GM19372 (cell line): Measurements from ENCODE around the gene VWA7.

ENCODE experiments used
- ATAC-seq: cut with Tn5 transposase; IDR thresholded peaks from one replicate; pipeline ENCODE4 v1.9.1; 2021; ENCODE audit warnings: mild to moderate bottlenecking, low read depth, moderate library complexity; ENCODE audit not compliant: unreplicated experiment

The VWA7 gene

GRCh38 chr6:31779908-31780307 is 2.8 kb upstream of the VWA7 start:
- ATAC-seq, result no peak

DNA sequence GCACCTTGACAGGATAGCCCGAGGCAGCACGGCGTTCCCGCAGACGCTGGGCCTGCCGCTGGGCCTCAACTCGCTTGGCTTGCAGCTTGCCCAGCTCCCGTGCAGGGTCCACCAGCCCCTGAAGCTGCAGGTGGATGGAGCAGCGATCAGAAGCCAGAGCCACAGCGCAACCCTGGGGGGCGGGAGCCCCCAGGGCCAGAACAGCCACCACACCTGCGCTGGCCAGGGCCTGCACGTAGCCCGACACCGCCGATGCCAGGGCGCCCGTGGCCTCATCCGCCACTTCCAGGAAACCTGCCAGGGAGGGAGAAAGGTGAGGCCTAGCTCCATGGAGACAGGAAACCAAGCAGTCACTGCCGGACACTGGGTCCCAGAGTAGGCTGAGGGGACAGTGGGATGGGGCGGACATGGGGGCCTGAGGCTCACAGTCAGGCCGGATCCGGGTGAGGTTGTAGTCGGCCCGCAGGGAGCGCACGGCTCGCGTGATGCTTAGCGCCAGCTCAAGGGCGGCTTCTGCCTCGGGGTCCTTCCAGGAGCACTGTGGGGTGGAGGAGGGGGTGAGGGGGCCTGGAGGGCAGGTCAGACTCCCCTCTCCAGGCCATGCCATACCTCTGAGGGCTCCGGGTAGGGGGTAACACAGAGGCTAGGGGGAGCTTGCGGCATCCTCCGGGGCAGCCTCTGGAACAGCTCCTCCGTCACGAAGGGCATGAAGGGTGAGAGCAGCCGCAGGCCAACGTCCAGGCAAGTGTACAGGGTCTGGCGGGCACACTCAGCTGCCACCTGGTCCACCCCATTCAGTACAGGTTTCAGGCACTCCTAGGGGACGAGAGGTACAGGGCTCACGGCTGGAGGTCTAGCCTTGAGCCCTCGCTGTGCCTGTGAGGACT is 2.1 kb upstream of the VWA7 start:
- ATAC-seq, result no peak

DNA sequence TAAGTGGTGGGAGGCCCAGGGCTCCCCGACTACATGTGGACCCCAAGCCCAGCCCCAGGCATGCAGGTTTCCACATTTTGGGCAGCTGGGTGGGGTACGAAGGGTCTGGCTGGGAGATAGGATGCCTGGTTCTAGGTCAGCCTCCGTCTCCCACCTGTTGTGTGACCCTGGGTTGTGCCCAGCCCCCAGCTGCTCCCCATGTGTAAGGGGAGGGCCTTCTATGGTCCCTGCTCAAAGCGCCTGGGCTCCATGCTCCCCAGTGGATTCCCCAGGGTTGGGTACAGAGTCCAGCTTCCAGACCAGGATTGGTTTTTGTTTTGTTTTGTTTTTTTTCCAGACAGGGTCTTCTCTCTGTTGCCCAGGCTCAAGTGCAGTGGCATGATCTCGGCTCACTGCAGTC is 1.1 kb upstream of the VWA7 start:
- no peak for ATAC-seq

GRCh38 chr6:31777667-31778050 is 531 bp upstream of the VWA7 start:
- ATAC-seq, result no peak

GRCh38 chr6:31776485-31776988 is 591 bp downstream of the VWA7 start:
- ATAC-seq, result no peak

- no peak for ATAC-seq
Measured at GRCh38 chr6:31775633-31776484, 1.3 kb downstream of the VWA7 start.

DNA sequence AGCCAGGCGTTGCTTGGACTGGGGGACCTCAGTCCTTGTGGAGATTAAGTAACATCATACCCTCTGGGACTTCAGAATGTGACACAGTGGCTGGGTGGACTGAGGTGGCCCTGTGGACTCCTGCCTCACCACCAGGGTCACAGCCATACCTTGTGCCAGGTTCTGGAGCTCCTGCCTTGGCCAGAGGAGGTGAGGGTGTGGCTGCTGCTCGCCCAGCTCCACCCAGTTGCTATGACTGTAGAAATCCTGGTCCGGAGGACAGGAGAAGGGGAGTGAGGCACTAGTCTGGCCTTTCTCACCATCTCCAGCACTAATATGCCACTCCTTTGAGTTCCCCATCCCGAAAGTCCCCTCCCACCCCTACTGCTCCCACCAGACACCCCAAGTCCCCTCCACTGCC is 1.9 kb downstream of the VWA7 start:
- no peak for ATAC-seq

DNA sequence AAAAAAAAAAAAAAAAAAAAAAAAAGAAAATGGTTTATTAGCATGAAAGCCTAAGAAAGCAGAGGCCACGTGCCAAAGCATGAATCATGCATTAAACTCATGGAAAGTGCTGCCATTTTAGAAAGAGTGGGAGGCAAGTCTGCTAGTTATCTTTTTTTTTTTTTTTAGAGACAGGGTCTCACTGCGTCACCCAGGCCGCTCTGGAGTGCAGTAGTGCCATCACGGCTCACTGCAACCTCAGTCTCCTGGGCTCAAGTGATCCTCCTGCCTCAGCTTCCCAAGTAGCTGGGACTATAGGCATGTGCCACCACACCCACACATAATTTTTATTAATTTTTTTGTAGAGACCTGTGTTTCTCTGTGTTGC is 5.2 kb downstream of the VWA7 start:
- no peak for ATAC-seq

- ATAC-seq, result no peak
Measured at GRCh38 chr6:31770860-31771259, 6.3 kb downstream of the VWA7 start.

DNA sequence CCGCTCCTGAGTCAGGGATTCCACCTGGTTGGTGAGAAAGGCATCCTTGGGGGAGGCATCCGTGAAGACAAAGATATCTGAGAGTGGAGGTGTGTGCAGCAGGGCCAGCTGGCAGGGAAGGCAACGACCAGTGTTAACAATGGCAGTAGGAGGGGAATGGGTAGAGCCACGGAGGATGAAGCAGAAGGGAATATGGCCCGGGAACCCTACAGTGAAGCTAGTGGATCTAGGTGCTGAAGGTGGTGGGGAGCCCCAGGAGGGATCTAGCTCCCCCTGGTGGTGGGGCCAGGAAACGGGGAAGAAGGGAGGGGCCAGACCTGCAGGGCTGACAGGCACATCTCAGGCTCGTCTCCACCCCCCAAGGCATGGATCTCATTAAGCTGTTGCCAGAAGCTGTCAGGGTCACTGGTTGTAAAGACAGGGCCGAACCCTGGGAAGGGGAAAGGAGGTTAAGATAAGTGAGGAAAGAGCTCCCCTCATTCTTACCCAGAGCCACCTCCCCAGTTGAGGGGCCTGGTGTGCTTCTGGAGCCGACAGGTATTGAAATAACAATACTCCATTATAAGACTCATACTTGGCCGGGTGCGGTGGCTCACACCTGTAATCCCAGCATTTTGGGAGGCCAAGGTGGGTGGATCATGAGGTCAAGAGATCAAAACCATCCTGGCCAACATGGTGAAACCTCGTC is 7.3 kb downstream of the VWA7 start:
- no peak for ATAC-seq

DNA sequence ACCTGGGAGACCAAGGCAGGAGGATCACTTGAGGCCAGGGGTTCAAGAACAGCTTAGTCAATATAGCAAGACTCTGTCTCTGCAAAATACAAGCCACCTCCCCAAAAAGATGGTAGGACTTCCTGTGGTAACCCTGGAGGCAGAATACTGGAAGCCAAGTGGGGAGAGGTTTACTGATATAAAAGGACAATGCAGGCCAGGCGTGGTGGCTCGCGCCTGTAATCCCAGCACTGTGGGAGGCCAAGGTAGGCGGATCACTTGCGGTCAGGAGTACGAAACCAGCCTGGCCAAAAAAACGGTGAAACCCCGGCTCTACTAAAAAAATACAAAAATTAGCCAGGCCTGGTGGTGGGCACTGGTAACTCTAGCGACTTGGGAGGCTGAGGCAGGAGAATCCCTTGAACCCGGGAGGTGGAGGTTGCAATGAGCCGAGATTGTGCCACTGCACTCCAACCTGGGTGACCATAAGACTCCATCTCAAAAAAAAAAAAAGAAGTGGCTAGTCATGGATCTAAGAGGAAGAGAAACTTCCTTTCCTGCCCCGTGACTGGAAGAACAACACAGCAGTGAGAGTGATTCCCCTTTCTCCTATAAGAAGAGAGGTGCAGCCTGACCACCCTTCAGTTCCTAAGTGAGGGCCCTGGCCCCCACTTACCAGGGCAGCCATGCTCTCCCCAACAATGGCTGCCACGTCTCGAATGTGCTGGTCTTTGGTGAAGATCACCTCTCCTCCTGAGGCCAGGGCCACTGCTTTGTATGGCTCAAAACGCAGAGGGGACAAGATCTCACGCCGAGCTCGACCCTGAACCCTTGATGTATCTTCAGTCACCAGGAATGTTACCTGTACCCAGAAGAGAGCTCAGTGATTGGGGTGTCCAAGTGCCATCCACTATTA is 8.5 kb downstream of the VWA7 start:
- ATAC-seq, result no peak

DNA sequence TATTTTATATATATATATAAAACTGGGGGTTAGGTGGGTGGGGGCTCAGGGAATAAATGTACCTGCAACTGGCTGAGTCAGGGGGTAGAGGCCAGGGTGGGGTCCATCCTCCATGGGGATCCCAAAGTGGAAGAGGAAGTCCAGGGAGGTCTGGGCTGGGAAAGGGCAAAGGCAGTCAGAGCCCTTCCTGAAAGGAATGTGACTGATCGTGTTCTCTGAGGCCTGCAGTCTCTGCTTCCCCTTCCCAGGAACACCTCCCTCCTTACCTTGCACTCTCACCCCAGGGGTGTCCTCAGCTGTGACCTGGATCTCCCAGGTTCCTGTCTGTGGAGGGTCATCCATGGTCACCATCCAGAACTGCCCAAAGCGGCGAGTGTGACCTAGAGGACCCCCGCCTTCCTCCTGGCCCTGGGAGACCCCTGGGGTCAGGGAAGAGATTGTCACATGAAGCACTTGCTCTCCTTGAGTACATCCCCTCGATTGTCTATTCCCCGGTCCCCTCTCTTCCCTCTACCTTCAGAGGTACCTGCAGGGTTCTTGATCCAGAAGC is 10.0 kb downstream of the VWA7 start:
- no peak for ATAC-seq

DNA sequence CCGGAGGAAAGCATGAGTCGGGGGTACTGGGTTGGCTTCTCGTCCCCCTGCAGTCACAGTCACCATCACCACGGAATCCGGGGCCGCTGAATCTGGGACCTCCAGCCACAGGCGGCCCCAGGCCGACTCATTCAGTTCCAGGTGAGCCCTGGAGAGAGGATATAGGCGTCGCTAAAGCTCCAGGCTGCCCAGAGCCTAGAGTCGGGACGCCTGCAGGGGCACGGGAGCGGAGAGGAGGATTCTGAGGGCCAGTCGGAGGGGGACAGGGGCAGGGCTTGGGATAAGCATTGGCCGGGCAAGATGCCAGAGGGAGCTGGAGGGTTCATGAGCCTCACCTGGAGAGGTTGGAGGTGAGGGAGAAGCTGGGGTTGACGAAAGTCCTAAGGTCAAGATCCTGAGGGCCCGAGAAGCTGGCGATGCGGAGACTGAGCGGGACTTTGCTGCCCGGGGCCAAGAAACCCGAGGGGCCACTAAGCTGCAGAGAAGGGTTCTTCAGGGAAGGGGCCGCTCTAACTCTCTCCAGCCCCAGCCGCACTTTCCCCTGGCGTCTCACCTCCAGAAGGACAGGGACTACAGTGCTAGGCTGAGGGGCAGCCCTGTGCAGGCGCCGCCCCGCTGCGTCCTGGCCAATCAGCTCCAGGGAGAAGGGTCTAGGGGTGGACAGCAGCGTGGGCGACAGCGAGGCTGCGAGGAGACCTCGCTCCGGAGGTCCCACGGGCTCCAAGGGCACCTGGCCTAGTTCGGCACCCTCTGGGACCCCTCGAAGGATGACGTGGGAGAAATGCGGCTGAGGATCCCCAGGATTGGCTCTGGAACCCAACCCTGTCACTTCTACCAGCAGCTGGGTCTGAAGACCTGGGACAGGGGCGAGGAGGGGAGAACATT is 11.0 kb downstream of the VWA7 start:
- ATAC-seq, result no peak

DNA sequence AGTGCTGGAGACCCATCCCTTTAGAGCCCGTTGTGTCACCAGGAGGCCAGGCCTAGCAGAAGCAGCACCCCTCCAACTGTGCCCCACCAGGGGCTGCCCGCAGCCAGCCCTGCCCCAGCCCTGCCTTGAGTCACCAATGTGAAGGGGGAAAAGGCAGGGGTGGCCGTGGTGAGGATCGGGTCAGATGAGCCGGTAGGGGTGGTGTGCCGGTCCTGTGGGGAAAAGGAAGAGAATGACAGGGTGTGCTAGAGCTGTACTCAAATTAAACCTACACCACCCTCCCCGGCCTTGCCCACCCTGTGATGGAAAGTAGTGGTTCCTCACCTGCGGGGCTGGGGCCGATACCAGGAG is 11.6 kb downstream of the VWA7 start:
- no peak for ATAC-seq

GRCh38 chr6:31764198-31764597 is 12.9 kb downstream of the VWA7 start:
- ATAC-seq, result no peak

- ATAC-seq, result no peak
Measured at GRCh38 chr6:31763619-31763940, 13.5 kb downstream of the VWA7 start.

DNA sequence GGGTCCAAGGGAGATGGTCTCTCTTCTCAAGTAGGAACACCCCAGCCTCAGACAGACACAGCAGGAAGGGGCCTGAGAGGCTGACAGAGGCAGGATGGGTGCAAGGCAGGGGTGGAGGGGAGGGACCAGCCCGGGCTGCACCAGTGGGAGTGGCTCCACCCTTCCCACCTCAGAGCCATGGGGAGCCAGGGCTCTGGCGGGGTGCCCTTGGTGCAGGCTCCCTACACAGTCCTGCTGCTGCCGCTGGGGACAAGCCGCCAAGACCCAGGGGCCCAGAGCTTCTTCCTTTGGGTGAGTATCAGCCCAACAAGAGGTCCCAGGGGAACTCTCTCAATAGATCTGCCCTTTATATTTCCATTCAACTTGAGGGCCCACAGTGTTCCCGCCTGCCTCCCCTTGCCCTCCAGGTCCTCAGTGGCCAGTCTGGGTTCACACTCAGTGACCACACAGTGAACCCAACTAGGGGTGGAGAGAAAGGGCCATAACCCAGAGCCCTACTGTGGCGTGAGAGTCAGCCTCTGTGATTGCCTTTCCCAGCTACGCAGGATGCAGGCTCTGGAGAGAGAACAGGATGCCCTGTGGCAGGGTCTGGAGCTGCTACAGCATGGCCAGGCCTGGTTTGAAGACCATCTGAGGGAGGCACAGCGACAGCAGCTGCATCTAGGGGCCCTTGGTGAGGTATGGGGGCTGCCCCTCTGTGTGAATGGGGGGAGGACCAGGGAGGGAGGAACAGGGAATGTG is 14.1 kb downstream of the VWA7 start:
- no peak for ATAC-seq

DNA sequence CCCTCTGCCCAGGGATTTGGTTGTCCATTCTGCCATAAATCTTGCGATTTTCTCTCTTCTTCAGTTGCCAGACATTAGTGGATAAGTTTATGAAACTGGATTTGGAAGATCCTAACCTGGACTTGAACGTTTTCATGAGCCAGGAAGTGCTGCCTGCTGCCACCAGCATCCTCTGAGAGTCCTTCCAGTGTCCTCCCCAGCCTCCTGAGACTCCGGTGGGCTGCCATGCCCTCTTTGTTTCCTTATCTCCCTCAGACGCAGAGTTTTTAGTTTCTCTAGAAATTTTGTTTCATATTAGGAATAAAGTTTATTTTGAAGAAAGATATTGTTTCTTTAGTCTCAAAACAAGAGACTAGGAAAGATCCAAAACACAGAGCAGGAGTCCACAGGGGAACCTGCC is 14.8 kb downstream of the VWA7 start, which contains the start of gene SAPCD1:
Gene SAPCD1, plus strand, starts transcription at position 301 of the 400 bp plus-strand sequence. CDS start 399 bp downstream, outside the sequence.
- ATAC-seq, result no peak
